ENCODE measurements around the gene SFTPD.

The SFTPD gene

GRCh38 chr10:79944428-79945395 lies 4.2 kb downstream of the SFTPD start:
- DNase-seq (ENCODE audit: low spot score), result no peak

GRCh38 chr10:79943871-79944270 lies 5.0 kb downstream of the SFTPD start:
- no peak for DNase-seq (ENCODE audit: low spot score)

GRCh38 chr10:79942261-79943185 lies 6.4 kb downstream of the SFTPD start:
- no peak for DNase-seq (ENCODE audit: low spot score)

GRCh38 chr10:79941585-79942210 lies 7.2 kb downstream of the SFTPD start:
- no peak for DNase-seq (ENCODE audit: low spot score)

GRCh38 chr10:79941146-79941545 lies 7.8 kb downstream of the SFTPD start:
- no peak for DNase-seq (ENCODE audit: low spot score)

- DNase-seq (ENCODE audit: low spot score), result no peak
These were observed 8.5 kb downstream of the SFTPD start for GRCh38 chr10:79940431-79940830.

- DNase-seq (ENCODE audit: low spot score), result no peak
These were observed 8.9 kb downstream of the SFTPD start for GRCh38 chr10:79939969-79940368.

- no peak for DNase-seq (ENCODE audit: low spot score)
These were observed 10.0 kb downstream of the SFTPD start for GRCh38 chr10:79938728-79939406.

- DNase-seq (ENCODE audit: low spot score), result no peak
These were observed 11.2 kb downstream of the SFTPD start for GRCh38 chr10:79937701-79938151.

- DNase-seq (ENCODE audit: low spot score), result peak; percentile 3
These were observed 12.0 kb downstream of the SFTPD start for GRCh38 chr10:79936625-79937615.

- no peak for DNase-seq (ENCODE audit: low spot score)
These were observed 14.9 kb downstream of the SFTPD start for GRCh38 chr10:79933961-79934360.

- DNase-seq (ENCODE audit: low spot score), result no peak
These were observed 16.0 kb downstream of the SFTPD start for GRCh38 chr10:79932841-79933379.

GRCh38 chr10:79932307-79932706 lies 16.6 kb downstream of the SFTPD start:
- DNase-seq (ENCODE audit: low spot score), result no peak

- DNase-seq (ENCODE audit: low spot score), result no peak
These were observed 18.2 kb downstream of the SFTPD start for GRCh38 chr10:79930751-79931150.

- no peak for DNase-seq (ENCODE audit: low spot score)
These were observed 18.6 kb downstream of the SFTPD start for GRCh38 chr10:79930267-79930666.

- peak; percentile 89 for DNase-seq (ENCODE audit: low spot score)
These were observed 19.4 kb downstream of the SFTPD start for GRCh38 chr10:79929409-79929904.

GRCh38 chr10:79928028-79928583 lies 20.8 kb downstream of the SFTPD start:
- DNase-seq (ENCODE audit: low spot score), result peak; percentile 2

GRCh38 chr10:79927111-79927828 lies 21.6 kb downstream of the SFTPD start:
- DNase-seq (ENCODE audit: low spot score), result peak; percentile 2

- no peak for DNase-seq (ENCODE audit: low spot score)
These were observed 22.9 kb downstream of the SFTPD start for GRCh38 chr10:79926037-79926436.

Data from iPS-NIHi11 (cell line).